ENCODE measurements around the gene APBA3.
"Not testable (repeated sequence)": the region's sequence is repeated elsewhere in the genome, so short reads cannot be mapped to it uniquely, and the experiment has no call there.

The APBA3 gene

GRCh38 chr19:3759482-3760254 is 1.8 kb downstream of the APBA3 start:
- in situ Hi-C loops (cut with HindIII; ENCODE audit: low pct_ligation_motif_present, low pct_unique_long_range_greater_than_20kb, low sequenced_read_pairs), result no loop called here
- DNase-seq, result no peak

- DNase-seq; in situ Hi-C loops (cut with HindIII; ENCODE audit: low pct_ligation_motif_present, low pct_unique_long_range_greater_than_20kb, low sequenced_read_pairs): not testable (repeated sequence)
These were observed 3.2 kb downstream of the APBA3 start for GRCh38 chr19:3758297-3758696.

- in situ Hi-C loops (cut with HindIII; ENCODE audit: low pct_ligation_motif_present, low pct_unique_long_range_greater_than_20kb, low sequenced_read_pairs); DNase-seq: not testable (repeated sequence)
These were observed 3.8 kb downstream of the APBA3 start for GRCh38 chr19:3757705-3758104.

GRCh38 chr19:3753631-3754410 is 7.7 kb downstream of the APBA3 start:
- DNase-seq, result no peak
- in situ Hi-C loops (cut with HindIII; ENCODE audit: low pct_ligation_motif_present, low pct_unique_long_range_greater_than_20kb, low sequenced_read_pairs), result no loop called here

GRCh38 chr19:3752492-3752891 is 9.0 kb downstream of the APBA3 start:
- in situ Hi-C loops (cut with HindIII; ENCODE audit: low pct_ligation_motif_present, low pct_unique_long_range_greater_than_20kb, low sequenced_read_pairs), result no loop called here
- DNase-seq, result no peak

GRCh38 chr19:3751236-3751635 is 10.3 kb downstream of the APBA3 start:
- in situ Hi-C loops (cut with HindIII; ENCODE audit: low pct_ligation_motif_present, low pct_unique_long_range_greater_than_20kb, low sequenced_read_pairs), result no loop called here
- no peak for DNase-seq

GRCh38 chr19:3750211-3750610 is 11.3 kb downstream of the APBA3 start:
- in situ Hi-C loops (cut with HindIII; ENCODE audit: low pct_ligation_motif_present, low pct_unique_long_range_greater_than_20kb, low sequenced_read_pairs), result no loop called here
- DNase-seq, result no peak

GRCh38 chr19:3748965-3749364 is 12.5 kb downstream of the APBA3 start:
- DNase-seq, result no peak
- in situ Hi-C loops (cut with HindIII; ENCODE audit: low pct_ligation_motif_present, low pct_unique_long_range_greater_than_20kb, low sequenced_read_pairs), result no loop called here

GRCh38 chr19:3746371-3747056 is 15.0 kb downstream of the APBA3 start:
- in situ Hi-C loops (cut with HindIII; ENCODE audit: low pct_ligation_motif_present, low pct_unique_long_range_greater_than_20kb, low sequenced_read_pairs), result no loop called here

GRCh38 chr19:3745363-3746045 is 16.0 kb downstream of the APBA3 start:
- DNase-seq, result no peak
- in situ Hi-C loops (cut with HindIII; ENCODE audit: low pct_ligation_motif_present, low pct_unique_long_range_greater_than_20kb, low sequenced_read_pairs), result no loop called here

More at GRCh38 chr19:3746371-3747056, 15.0 kb downstream of the APBA3 start:
- DNase-seq, result no peak

- in situ Hi-C loops (cut with HindIII; ENCODE audit: low pct_ligation_motif_present, low pct_unique_long_range_greater_than_20kb, low sequenced_read_pairs), result no loop called here
- DNase-seq, result no peak
These were observed 18.0 kb downstream of the APBA3 start for GRCh38 chr19:3743486-3743885.

- in situ Hi-C loops (cut with HindIII; ENCODE audit: low pct_ligation_motif_present, low pct_unique_long_range_greater_than_20kb, low sequenced_read_pairs), result no loop called here
- no peak for DNase-seq
These were observed 21.1 kb downstream of the APBA3 start for GRCh38 chr19:3740431-3740830.

- DNase-seq, result no peak
- in situ Hi-C loops (cut with HindIII; ENCODE audit: low pct_ligation_motif_present, low pct_unique_long_range_greater_than_20kb, low sequenced_read_pairs), result no loop called here
These were observed 22.8 kb downstream of the APBA3 start for GRCh38 chr19:3738477-3739220.

GRCh38 chr19:3737487-3738205 is 23.8 kb downstream of the APBA3 start:
- no peak for DNase-seq
- in situ Hi-C loops (cut with HindIII; ENCODE audit: low pct_ligation_motif_present, low pct_unique_long_range_greater_than_20kb, low sequenced_read_pairs), result no loop called here

- no peak for DNase-seq
- in situ Hi-C loops (cut with HindIII; ENCODE audit: low pct_ligation_motif_present, low pct_unique_long_range_greater_than_20kb, low sequenced_read_pairs), result no loop called here
These were observed 25.3 kb downstream of the APBA3 start for GRCh38 chr19:3736106-3736724.

- DNase-seq, result no peak
- in situ Hi-C loops (cut with HindIII; ENCODE audit: low pct_ligation_motif_present, low pct_unique_long_range_greater_than_20kb, low sequenced_read_pairs), result no loop called here
These were observed 27.2 kb downstream of the APBA3 start for GRCh38 chr19:3734310-3734600.

GRCh38 chr19:3733549-3734309 is 27.8 kb downstream of the APBA3 start:
- no peak for DNase-seq
- in situ Hi-C loops (cut with HindIII; ENCODE audit: low pct_ligation_motif_present, low pct_unique_long_range_greater_than_20kb, low sequenced_read_pairs), result no loop called here

All from ACHN (cell line).